ENCODE data around the gene EGFR.
"Not testable (repeated sequence)": the region's sequence is repeated elsewhere in the genome, so short reads cannot be mapped to it uniquely, and the experiment has no call there.

Gene EGFR

DNA sequence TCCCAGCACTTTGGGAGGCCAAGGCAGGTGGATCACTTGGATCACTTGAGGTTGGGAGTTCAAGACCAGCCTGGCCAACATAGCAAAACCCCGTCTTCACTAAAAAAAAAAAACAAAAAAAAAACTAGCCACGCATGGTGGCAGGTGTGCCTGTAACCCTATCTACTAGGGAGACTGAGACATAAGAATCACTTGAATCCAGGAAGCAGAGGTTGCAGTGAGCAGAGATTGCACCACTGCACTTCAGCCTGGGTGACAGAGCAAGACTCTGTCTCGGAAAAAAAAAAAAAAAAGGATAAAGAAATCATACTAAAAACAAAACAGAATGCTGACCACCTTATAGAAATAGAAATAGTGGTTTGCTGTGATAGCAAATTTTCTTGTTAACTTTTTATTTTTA is 16.6 kb downstream of the EGFR start:
- not testable (repeated sequence) for DNase-seq (ENCODE audit: low read depth, low spot score)

DNA sequence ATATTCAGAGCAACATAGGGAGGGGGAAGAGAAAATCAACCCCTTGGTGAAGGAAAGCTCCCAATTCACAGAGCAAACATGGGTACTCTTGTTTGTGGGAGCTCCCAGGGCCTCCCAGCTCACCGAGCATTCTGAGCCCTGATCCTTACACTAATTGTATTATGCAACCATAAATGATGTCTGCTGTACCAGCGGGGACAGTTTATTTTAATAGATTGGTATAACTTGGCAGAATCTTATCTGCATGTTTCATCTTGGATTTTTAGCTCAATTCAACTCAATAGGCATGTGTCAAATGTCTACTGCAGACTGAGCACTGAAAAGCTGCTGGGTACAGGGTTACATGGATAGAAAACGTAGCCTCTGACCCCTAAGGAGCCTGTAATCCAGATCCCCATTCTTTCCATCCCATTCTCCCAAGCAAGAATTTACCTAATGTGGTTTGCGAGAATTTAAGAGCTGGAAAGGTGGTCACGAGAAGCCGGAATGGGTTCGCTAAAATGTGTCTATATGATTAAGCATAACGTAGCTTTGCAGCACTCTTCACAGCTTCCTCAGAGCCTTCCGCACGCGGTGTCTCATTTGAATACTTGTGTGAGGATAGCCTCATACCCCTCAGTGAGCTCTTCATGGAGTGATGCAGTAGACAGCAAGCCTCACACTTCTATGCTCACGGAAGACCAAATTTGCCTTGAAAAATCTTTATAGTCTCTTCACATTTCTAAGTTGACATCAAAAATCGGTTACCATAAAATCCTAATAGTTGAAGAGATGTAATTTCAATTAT is 18.3 kb downstream of the EGFR start:
- no peak for DNase-seq (ENCODE audit: low read depth, low spot score)

DNA sequence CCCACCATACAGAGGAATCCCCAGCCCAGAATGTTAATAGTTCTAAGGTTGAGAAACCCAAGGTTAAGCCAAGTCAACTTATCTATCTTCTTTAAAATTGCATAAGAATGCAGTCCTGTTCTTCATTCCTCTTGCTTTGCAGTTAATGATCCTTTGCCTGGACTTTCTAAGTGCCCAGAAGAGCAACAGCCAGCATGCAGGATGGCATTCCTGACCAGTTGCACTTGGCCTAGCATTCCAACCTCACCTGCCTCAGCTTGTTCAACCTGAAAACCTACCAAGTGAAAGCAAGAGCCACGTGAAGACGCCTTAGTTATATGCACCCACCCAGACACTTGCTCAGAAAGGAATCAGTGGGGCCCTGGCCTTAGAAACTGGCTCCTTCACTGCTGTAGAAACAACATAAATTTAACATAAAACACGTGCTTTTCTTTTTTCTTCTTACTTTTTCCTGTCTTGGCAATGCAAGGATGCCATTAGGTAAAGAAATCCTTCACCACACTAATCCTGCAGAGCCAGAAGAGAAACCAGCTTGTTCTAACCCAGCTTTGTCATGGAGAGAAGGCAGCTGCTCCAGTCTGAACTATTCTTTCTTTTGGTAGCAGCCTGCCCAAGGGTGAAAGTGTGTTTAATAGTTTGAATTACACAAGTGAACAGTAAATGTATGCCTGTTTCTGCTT is 25.0 kb downstream of the EGFR start:
- no peak for DNase-seq (ENCODE audit: low read depth, low spot score)

DNA sequence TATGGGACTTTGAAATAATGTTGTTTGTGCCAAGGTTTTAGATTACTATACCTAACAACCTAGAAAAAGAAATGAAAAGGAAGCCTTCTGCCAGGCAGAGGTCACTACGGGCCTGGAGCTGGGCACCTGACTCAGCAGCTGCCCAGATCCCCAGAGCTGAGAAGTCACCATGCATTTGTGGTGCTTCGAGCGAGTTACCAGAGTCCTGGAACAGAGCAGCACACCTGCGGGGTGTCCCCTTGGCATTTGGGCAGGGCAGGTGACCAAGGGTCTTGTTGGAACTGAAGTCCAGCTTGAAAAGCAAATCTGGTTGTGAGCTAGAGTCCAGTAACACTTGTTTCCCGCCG is 25.5 kb downstream of the EGFR start:
- DNase-seq (ENCODE audit: low read depth, low spot score) = no peak

DNA sequence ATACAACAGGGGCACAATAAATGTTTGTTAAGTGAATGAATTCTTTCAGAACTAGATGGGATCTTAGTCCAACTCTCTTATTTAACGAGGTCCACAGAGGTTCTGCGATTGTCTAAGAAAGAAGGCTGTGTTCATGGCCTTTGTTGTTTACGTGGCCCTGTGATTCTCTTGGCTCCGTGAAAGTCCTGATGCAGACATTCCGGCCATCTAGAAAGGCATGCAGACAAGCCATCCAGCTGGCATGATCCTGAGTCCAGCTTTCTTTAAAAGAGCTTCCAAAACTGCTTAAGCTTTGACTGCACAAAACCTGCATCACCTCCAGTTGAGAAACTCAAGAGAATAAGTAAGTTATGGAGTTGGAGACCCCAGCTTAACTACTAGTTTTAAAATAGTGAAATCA is 26.0 kb downstream of the EGFR start:
- no peak for DNase-seq (ENCODE audit: low read depth, low spot score)

DNA sequence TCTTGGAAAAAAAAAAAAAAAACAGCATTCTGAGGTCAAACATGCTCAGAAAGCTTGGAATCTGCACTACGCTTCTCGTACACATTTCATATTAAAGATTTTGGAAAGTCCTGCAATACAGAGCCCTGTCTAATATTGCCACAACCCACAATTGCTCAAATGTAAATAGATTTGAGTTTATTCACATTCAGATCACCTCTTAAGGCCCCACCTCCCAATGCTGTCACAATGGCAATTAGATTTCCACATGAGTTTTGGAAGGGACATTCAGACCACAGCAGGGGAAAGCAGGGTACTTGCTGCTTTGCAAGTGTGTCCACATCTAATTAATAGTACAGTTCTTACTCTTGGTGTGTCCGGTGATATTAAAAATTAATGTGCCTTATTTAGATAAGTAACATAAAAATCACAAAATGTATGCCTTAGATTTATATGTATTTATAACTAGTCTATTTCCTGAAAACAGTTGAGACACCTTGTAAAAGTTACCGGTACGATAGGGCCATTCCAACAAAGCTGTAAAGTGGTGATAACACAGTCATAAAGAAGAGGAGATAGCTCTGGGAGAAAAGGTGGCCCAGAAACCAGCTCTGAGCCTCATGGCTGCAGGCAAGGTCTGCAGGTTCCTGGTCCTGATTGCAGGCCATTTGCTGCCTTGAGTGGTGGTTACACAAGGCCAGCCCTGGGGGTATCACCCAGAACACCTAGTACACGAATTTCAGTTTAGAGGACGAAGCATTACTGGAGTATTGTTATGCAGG is 27.9 kb downstream of the EGFR start:
- no peak for DNase-seq (ENCODE audit: low read depth, low spot score)

DNA sequence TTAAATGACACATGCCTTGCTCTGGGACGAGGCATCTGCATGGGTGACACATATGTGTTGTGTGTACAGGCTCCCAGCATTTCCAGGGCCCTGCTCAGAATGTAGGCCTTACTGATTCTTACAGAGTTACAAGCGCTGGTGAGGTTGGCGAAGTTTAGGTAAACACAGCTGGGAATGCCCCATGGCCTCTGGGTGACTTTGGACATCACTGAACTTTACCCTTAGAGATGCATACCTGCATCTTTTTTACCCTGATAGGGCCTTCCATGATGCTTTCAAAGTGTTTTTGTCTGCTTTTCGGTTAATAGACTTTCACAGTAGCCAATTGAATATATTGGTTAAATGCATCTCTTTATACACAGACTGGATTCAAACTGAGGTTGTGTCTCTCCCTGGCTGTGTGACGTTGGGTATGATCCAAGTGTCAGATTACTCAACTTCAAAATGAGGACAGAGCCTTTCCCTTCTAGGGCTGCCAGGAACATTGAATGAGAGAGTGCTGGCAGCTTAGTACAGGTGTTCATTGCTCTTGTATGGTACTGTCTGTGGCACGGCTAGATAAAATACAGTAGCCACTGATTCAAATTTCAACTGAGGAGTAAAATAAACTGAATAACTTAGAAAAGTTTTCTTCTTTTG is 29.5 kb downstream of the EGFR start:
- DNase-seq (ENCODE audit: low read depth, low spot score) = no peak

DNA sequence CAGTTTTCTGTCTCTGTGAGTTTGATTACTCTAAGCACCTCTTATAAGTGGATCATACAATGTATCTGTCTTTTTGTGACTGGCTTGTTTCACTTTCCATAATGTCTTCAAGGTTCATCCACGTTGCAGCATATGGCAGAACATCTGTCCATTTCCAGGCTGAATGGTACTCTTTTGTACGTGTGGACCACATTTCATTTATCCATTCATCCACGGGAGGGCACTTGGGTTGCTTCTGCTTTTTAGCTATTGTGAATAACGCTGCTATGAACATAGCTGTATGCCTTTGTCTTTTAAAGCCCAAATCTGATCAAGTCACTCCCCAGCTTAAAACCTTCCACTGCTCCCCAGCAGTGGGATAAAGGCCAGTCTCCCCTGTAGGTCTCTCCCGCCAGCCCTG is 31.5 kb downstream of the EGFR start:
- no peak for DNase-seq (ENCODE audit: low read depth, low spot score)

DNA sequence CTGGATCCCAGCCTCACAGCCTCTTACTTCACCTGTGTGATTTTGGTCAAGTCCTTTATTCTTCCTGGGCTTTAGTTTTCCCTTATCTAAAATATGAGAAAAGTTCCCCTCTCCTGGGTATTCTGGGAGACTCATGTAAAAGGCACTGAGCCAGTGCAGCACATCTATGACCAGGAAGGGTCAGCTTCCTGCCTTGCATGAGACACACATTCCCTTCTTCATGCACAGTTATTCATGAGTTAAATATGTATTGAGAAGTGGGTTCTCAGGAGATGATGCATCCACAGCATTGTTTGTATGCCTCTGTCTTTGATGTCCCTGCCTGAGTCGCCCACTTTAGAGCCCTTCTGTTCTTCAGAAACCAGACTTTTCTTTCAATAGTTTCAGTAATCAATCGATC is 33.3 kb downstream of the EGFR start:
- no peak for DNase-seq (ENCODE audit: low read depth, low spot score)

DNA sequence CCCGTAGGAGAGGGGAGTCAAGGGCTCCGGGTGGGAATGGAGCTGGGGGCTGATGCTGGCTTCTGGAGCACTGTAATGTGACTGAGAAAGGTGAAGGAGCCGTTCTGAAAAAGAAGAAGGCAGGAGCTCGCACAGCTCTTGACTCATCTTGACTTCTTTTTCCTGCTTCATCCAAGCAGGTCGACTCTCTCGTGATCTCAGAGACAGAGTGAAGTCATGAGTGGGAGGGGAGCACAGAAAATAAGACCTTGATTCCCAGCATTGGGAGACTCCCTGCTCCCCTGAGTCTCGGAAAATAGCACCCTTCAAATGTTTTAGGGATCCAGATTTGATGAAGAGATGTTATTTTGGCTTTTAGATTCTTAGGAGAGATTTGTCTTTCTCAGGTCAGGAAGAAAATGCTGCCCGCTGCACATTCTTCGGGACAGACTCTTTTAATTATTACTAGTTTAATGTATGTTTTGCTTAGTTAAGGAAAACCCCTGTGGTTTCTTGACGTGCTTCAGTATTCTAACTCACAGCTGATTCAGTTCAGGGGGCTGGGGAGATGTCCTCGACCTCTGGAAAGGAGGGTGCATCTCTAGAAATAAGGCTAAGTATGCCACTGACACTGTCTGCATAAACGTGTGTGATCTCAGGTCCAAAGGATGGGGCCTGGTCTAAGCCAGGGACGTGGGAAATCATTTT is 34.1 kb downstream of the EGFR start:
- DNase-seq (ENCODE audit: low read depth, low spot score) = no peak

DNA sequence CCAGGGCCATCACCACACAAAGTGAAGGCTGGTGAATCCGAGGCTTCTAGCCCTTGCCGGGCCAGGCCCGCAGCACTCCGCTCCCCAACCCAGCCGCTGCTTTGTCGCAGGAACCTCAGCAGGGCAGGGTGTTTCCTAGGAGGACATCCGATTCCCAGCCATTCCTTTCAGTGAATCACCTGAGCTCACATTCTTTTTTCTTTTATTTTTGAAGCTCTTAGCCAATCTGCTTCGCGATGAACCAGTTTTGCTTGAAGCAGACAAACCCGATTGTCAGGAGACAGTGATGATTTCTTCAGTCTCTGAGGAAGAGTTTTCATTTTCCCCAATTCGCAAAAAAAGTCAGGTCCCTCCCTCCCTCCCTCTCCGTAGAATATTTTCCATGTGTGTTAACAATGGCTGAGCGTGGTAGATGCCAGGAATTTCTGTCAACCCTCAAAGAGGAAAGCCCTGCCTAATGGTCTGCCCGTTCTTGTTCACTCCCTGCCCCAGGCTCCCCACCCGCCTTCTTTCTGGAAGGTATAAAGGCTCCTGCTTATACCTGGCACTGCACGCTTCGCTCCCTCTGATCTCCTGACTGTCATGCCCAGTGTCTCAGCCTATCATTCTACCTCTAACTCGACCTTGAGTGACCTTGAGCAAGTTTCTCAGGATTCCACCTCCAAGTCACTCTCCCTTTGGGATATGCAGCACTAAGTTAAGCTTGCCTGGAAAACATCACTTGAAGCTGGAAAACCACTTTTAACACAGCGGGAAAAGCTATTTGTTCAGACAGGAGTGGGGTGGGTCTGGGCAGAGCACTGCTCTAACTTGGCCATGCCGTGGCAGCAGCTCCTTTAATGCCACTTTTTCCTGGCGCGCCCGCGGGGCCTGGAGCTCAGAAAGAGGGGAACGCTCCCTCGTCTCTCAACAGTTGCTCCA is 35.1 kb downstream of the EGFR start:
- DNase-seq (ENCODE audit: low read depth, low spot score) = no peak

DNA sequence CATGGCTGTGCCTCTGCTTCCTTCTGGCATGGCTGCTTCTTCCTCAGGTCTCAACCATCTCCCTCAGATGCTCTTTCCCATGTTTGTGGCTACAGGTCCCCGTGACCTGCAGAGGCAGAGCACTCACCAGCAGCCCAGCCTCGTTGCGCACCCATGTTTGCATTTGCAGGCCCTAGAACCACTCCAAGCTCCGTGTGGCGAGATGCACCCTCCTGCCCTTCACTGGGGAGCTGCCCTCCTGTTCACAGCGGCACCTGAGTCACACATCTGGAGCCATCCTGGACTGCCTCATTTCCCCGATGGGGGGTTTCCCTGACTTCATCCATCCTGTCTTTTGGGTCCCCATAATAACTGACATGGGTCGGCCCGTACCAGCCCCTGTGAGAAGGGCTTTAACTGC is 35.9 kb downstream of the EGFR start:
- no peak for DNase-seq (ENCODE audit: low read depth, low spot score)

DNA sequence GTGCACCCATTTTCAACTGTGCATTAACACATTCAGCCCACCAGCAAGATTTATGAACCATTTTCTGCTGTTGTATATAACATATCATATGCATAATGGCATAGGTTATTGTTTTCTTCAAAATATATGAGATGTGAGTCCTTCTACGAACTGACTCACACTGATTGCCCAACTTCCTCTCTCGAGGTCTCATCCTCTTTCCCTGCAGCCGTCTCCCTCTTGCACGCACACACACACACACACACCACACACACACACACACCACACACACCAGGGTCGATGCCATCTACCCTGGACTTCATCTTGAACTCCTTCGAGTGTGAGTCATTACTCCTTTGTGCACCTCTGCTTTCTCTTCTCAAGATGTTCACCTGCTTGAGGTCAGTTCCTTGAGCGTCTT is 36.7 kb downstream of the EGFR start:
- no peak for DNase-seq (ENCODE audit: low read depth, low spot score)

DNA sequence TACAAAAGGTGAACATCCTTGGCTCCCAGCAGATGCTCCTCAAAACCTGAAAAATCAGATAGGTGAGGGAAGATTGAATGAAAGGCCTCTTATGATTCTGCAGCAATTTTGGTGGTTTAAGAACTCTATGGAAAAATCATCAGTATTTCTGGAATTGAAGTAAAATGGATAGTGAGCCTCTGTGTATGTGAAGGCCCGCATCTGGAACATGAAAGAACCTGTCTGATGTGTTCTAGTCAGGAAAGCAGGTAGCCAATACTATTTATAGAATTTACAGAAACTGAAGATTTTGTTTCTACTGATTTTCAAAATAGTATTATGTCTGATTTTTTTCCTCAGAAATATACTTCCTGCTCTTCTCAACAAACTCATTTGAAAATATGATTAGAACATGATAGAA is 37.3 kb downstream of the EGFR start:
- no peak for DNase-seq (ENCODE audit: low read depth, low spot score)

DNA sequence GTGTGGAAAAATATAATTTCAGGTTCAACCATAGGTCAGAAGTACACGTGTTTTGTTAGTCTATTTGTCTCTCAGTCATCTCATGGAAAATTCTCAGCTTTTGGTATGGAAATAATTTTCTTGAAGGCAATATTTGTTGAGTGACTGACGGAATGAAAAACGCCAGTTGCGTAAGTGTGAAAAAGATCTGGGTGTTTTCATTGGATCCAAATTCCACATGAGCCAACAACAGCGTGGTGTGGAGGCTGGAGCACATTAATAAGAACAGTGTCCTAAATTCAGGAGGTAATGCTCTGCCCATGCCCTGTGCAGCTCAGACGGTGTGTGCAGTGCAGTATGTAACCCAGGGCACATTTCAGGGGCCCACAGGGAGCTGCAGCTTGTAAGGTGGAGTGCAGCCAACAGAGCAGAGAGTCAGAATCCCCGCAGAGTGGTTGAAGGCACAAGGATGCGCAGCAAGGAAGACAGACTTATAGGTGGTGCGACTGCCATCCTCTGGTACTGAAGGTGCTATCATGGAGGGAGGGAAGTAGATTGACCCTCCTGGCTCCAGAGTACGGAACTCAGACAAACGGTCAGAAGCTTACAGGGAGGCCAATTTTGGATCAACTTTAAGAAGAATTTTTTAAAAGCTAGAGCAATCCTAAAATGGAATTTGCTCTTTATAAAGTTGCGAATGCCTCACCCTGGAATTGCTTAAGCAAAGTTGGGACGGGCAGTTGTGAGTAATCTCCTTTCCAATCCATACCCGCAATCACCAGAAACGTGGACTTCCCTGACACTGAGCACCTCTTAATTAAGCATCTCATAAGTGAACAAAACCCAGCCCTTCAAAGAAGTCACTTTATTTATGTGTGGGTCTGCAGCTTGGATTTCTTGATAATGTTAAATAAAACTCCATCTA is 38.0 kb downstream of the EGFR start:
- no peak for DNase-seq (ENCODE audit: low read depth, low spot score)

DNA sequence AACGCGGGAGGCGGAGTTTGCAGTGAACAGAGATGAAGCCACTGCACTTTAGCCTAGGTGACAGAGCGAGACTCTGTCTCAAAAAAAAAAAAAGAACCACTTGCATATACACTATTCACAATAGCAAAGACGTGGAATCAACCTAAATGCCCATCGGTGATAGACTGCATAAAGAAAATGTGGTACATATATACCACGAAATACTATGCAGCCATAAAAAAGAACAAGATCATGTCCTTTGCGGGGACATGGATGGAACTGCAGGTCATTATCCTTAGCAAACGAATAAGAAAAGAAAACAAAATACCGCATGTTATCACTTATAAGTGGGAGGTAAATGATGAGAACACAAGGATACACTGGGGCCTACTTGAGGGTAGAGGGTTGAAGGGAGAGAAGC is 39.5 kb downstream of the EGFR start:
- DNase-seq (ENCODE audit: low read depth, low spot score) = no peak

DNA sequence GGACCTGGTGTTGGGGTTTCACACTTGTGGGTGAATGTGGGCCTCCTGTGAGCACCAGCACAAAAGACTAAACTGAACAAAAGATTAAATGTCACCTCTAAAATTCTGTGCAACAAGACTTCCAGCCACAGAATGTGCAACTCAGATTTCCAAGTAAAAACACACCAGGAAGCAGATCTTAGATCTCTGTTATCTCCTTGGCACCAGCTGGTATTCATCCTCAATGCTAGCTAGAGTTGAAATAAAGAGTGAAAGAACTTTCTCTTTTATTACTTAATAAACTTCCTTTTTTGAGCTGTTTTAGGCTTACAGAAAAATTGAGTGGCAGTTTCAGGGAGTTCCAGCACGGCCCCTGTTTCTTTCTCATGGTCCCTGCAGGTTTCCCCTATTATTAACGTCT is 40.2 kb downstream of the EGFR start:
- no peak for DNase-seq (ENCODE audit: low read depth, low spot score)

DNA sequence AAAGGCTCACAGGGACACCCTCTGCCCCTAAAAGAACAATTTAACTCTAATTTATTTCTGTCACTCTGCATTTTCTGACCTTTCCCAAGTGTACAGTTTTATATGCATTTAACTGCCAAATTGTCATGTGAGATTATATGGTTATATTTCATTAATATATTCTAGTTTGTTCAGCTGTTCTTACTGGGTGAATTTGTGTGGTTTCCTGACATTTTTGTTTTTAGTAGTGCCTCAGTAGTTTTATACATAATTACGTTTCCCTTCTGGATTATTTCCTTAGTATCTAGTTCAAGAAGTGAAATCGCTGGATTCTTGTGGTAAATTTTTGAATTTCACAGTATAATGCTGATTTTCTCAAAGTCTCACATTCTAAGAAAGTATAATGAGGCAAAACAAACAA is 41.3 kb downstream of the EGFR start:
- DNase-seq (ENCODE audit: low read depth, low spot score) = no peak

DNA sequence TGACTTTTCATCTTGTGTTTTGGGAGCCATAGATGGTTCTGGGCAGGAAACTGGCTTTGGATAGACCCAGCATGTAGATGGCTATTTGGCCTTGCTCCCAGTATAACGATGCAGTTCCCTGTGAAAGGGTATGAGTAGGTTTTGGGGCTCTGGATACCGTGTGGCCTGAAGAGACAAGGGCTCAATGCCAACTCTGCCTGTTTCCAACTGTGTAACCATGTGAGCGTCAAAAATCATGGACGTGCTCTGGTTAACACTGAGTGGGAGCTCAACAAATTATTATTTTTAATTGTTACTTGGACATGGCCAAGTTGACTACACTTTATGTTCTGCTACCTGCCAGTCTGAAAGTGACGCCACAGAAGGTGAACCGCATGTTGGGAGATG is 41.8 kb downstream of the EGFR start:
- DNase-seq (ENCODE audit: low read depth, low spot score) = no peak
